HepG2 (cell line): ENCODE measurements around the gene SF3B2. TPM values are rescaled to one million over a fixed set of nuclear protein-coding genes. Genes with fewer than 3 reads are reported as not detected.

Experiments
- ARID4A ChIP-seq: sonication (generic); formaldehyde crosslinking; IDR thresholded peaks from 2 replicates; pipeline ENCODE4 v1.5.0; 2020; ENCODE audit warnings: mild to moderate bottlenecking, missing genetic modification reagents, borderline replicate concordance
- CBFB ChIP-seq: sonication (generic); formaldehyde crosslinking; IDR thresholded peaks from 2 replicates; pipeline ENCODE4 v1.4.0; 2020; ENCODE audit warnings: missing genetic modification reagents
- CBX2 ChIP-seq, 2 experiments: fragments of 200-600 bp in 1 of 2; sonication (generic); formaldehyde crosslinking in 1 of 2; IDR thresholded peaks; 2 replicates each; pipeline versions ENCODE4 v1.7.0 to v1.8.1; 2018 to 2022; ENCODE audit warnings: low read depth in 2 of 2, low read length in 1 of 2, mild to moderate bottlenecking in 1 of 2, missing genetic modification reagents in 1 of 2
- CREB3 ChIP-seq: sonication (generic); formaldehyde crosslinking; IDR thresholded peaks from 2 replicates; pipeline ENCODE4 v1.5.0; 2020; ENCODE audit warnings: missing genetic modification reagents
- FOXC1 ChIP-seq: sonication (generic); formaldehyde crosslinking; IDR thresholded peaks from 2 replicates; pipeline ENCODE4 v1.8.0; 2022; ENCODE audit warnings: mild to moderate bottlenecking, missing genetic modification reagents, borderline replicate concordance
- GMEB2 ChIP-seq: IDR thresholded peaks from 2 replicates; pipeline ENCODE4 v1.6.1; 2016; ENCODE audit warnings: missing biosample characterization, missing genetic modification reagents, low read depth
- GTF3A ChIP-seq: sonication (generic); formaldehyde crosslinking; conservative IDR thresholded peaks from 2 replicates; pipeline ENCODE4 v1.4.0; 2020; ENCODE audit warnings: mild to moderate bottlenecking, missing genetic modification reagents
- HOXA3 ChIP-seq: sonication (generic); formaldehyde crosslinking; IDR thresholded peaks from 2 replicates; pipeline ENCODE4 v1.5.0; 2020; ENCODE audit warnings: missing genetic modification reagents
- ISL2 ChIP-seq: sonication (generic); formaldehyde crosslinking; IDR thresholded peaks from 2 replicates; pipeline ENCODE4 v1.5.0; 2020; ENCODE audit warnings: missing genetic modification reagents
- KDM2A ChIP-seq: sonication (generic); formaldehyde crosslinking; IDR thresholded peaks from 2 replicates; pipeline ENCODE4 v1.4.0; 2020; ENCODE audit warnings: low read depth, missing genetic modification reagents, borderline replicate concordance
- MXI1 ChIP-seq: IDR thresholded peaks from 3 replicates; pipeline ENCODE4 v1.6.1; 2012; ENCODE audit warnings: low read depth, low read length, inconsistent platforms, borderline replicate concordance
- RXRA ChIP-seq: sonication (generic); formaldehyde crosslinking; IDR thresholded peaks from 2 replicates; pipeline ENCODE4 v1.5.1; 2020; ENCODE audit warnings: missing genetic modification reagents
- SOX5 ChIP-seq: IDR thresholded peaks from 2 replicates; pipeline ENCODE4 v1.6.1; 2016; ENCODE audit warnings: borderline replicate concordance
- TEAD3 ChIP-seq: optimal IDR thresholded peaks from 2 replicates; pipeline ENCODE3; 2016; ENCODE audit warnings: borderline replicate concordance
- TFE3 ChIP-seq: IDR thresholded peaks from 2 replicates; pipeline ENCODE4 v1.6.1; 2016
- XRCC5 ChIP-seq: fragments of 200-400 bp; formaldehyde crosslinking; optimal IDR thresholded peaks from 2 replicates; pipeline ENCODE3; 2017; ENCODE audit warnings: mild to moderate bottlenecking, low read length
- ZNF468 ChIP-seq: sonication (generic); formaldehyde crosslinking; IDR thresholded peaks from 2 replicates; pipeline ENCODE4 v1.8.0; 2022; ENCODE audit warnings: mild to moderate bottlenecking, moderate library complexity, missing genetic modification reagents
- ZNF766 ChIP-seq: sonication (generic); formaldehyde crosslinking; IDR thresholded peaks from 2 replicates; pipeline ENCODE4 v1.5.0; 2020; ENCODE audit warnings: missing genetic modification reagents, borderline replicate concordance
- ZUFSP ChIP-seq: sonication (generic); formaldehyde crosslinking; IDR thresholded peaks from 2 replicates; pipeline ENCODE4 v1.9.0; 2021; ENCODE audit warnings: missing genetic modification reagents, mild to moderate bottlenecking, borderline replicate concordance
- polyA plus RNA-seq, 8 experiments: library from polyadenylated mRNA; depleted of rRNA in 3 of 8; stranded (reverse) in 7 of 8; unstranded in 1 of 8; fragments of >200 nt; fragmentation: Illumina TruSeq in 4 of 8; extraction: Trizol in 4 of 8; gene quantifications; 2 replicates each; pipeline versions ENCODE4 v1.2.1 to v1.2.3, GENCODE V29; 2011 to 2016; ENCODE audit warnings: low read depth in 4 of 8, missing spikeins in 1 of 8, mixed read lengths in 1 of 8; ENCODE audit not compliant: insufficient read depth in 1 of 8
- total RNA-seq, 5 experiments: library from RNA; depleted of rRNA; stranded (reverse); fragments of >200 nt; fragmentation: Illumina TruSeq; extraction: Trizol; gene quantifications; 2 replicates each; pipeline ENCODE4 v1.2.3, GENCODE V29; 2016; ENCODE audit warnings: low read depth in 1 of 5

SF3B2 gene
- total and polyA plus RNA-seq, 2 of the 13 experiments (the other 11 are each of a cell fraction or from before 2014, with no cell fraction given) = 70.4 to 153 TPM

- TF ChIP-seq TFE3 (CRISPR knock-in tag) (no peak), ZNF468 (no peak), GMEB2 (CRISPR knock-in tag) (no peak), KDM2A (CRISPR knock-in tag) (peak; percentile 67), CBX2 (IDR thresholded peaks at IDR 0.05; ENCODE audit: low read depth, low read length) (no peak), CBX2 (CRISPR knock-in tag; IDR thresholded peaks at IDR 0.05; ENCODE audit: low read depth) (no peak), CBFB (CRISPR knock-in tag) (no peak), RXRA (CRISPR knock-in tag) (peak; percentile 35; the same call in 1 of the 2 replicates), FOXC1 (CRISPR knock-in tag) (peak; percentile 83; the same call in 1 of the 2 replicates), SOX5 (CRISPR knock-in tag) (no peak), HOXA3 (CRISPR knock-in tag) (peak; percentile 52; the same call in 1 of the 2 replicates), GTF3A (CRISPR knock-in tag) (no peak), XRCC5 (peak; percentile 92), ISL2 (CRISPR knock-in tag) (peak; percentile 36; the same call in 1 of the 2 replicates), ZUFSP (no peak), TEAD3 (peak; percentile 54), ZNF766 (CRISPR knock-in tag) (0 out of 2 replicates have a peak, but pooled peaks have one; percentile 48), MXI1 (0 out of 3 replicates have a peak, but pooled peaks have one; percentile 15), ARID4A (CRISPR knock-in tag) (peak; percentile 47; the same call in 1 of the 2 replicates), CREB3 (CRISPR knock-in tag) (peak; percentile 59; the same call in 1 of the 2 replicates)
Measured at GRCh38 chr11:66022401-66023185, 29.6 kb upstream of the SF3B2 start (continued).
